MCF 10A (cell line): Measurements from ENCODE around the gene ETS2. TPM values are rescaled to one million over a fixed set of nuclear protein-coding genes. Genes with fewer than 3 reads are reported as not detected.
A peak's percentile ranks its signal among the peaks of the same experiment; 100 is the strongest.

ENCODE experiments used
- BruUV-seq: library from RNA; stranded (reverse); fragments of 400-500 nt; replicated peaks from 2 replicates; lab custom pipeline; 2021; lab: Mats Ljungman, UMichigan
- CTCF ChIA-PET: fragments of 300-600 bp; sonication (Branson Sonifier 250); formaldehyde crosslinking; extraction: SDS; loops from one replicate; lab custom pipeline; 2021; ENCODE audit warnings: antibody characterized with exemption, inconsistent platforms; lab: Yijun Ruan, JAX
- POLR2A ChIA-PET: fragments of 300-600, 350-650 bp; sonication (Branson Sonifier 250); formaldehyde crosslinking; extraction: SDS; loops from one replicate; lab custom pipeline; 2020; ENCODE audit warnings: antibody characterized with exemption, inconsistent platforms; lab: Yijun Ruan, JAX
- DNase-seq: peaks from one replicate; pipeline ENCODE4 v3.0.0-alpha.2; 2018; ENCODE audit not compliant: unreplicated experiment
- H3K27ac Mint-ChIP-seq: one replicate; pipeline ENCODE4 v1.8.0; 2022; ENCODE audit warnings: mild to moderate bottlenecking, low read depth, mixed read lengths; ENCODE audit not compliant: unreplicated experiment
- H3K27me3 Mint-ChIP-seq: one replicate; pipeline ENCODE4 v1.8.0; 2022; ENCODE audit warnings: mixed read lengths; ENCODE audit not compliant: insufficient read depth, unreplicated experiment
- H3K36me3 Mint-ChIP-seq: one replicate; pipeline ENCODE4 v1.8.0; 2022; ENCODE audit warnings: mild to moderate bottlenecking, moderate library complexity, mixed read lengths; ENCODE audit not compliant: insufficient read depth, unreplicated experiment
- H3K4me1 Mint-ChIP-seq: one replicate; pipeline ENCODE4 v1.8.0; 2022; ENCODE audit warnings: mixed read lengths; ENCODE audit not compliant: insufficient read depth, unreplicated experiment
- H3K4me3 Mint-ChIP-seq: one replicate; pipeline ENCODE4 v1.8.0; 2022; ENCODE audit warnings: mild to moderate bottlenecking, moderate library complexity, mixed read lengths; ENCODE audit not compliant: unreplicated experiment
- H3K9me3 Mint-ChIP-seq: one replicate; pipeline ENCODE4 v1.8.0; 2022; ENCODE audit warnings: mixed read lengths; ENCODE audit not compliant: unreplicated experiment
- intact Hi-C: fragments of 100-400 bp; cut with micrococcal nuclease; formaldehyde crosslinking; loops from 2 replicates; pipeline ENCODE4 v1.14.1; 2022
- total RNA-seq: library from RNA; stranded (reverse); gene quantifications from 2 replicates; pipeline ENCODE4 v1.2.3, GENCODE V29; 2022
- TF ChIP-seq, protein P1 (sequence below): fragments of 200-600 bp; IDR thresholded peaks from one replicate; pipeline ENCODE4 v1.8.0; 2022; ENCODE audit warnings: antibody characterized with exemption, mild to moderate bottlenecking; ENCODE audit not compliant: unreplicated experiment

ETS2 gene
- total RNA-seq, 1 experiment from 2014 or later: 109 TPM

DNA sequence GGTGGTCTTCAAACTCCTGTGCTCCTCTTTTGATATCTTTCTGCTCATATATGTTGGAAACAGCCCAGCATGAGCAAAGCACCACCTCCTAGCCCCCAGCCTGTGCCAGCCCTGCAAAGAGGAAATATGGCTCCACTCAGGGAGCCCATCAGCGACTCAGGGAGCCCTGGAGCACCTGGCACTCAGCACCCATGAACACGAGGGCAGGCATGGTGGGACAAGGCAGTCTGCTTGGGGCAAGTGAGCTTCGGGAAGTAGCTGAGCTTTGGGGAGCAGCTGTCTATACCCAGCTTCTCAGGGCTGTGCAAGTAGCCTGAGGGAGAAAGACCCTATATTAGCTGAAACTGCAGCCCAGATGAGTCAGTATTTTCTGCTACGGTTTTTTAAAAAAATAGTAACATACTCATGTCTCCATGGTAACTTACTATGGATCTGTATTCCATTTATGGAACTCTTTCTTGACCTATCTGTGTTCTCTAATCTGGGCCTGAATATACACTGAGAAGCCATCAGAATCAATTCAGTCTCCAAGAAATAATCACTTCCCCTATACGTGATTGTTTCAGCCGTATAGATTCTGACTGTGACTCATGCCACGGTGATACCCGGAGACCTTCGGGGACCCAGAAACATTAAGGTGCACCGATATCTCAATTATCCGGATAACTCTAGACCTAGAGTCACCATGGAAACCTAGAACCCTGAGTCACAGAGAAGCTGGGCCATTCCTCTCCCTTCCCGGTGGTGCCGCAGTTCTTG is 1.5 kb upstream of the ETS2 start:
- Mint-ChIP-seq H3K4me3 (peak overlapping the region; percentile 97), H3K27ac (peak overlapping the region; percentile 98), H3K36me3 (peaks cover 29% of the 10 kb centered on the region), H3K9me3 (no peaks in the 10 kb centered on the region), H3K4me1 (peaks cover 31% of the 10 kb centered on the region), H3K27me3 (no peaks in the 10 kb centered on the region)
- no TSS peak for BruUV-seq
- TF ChIP-seq, protein P1, sequence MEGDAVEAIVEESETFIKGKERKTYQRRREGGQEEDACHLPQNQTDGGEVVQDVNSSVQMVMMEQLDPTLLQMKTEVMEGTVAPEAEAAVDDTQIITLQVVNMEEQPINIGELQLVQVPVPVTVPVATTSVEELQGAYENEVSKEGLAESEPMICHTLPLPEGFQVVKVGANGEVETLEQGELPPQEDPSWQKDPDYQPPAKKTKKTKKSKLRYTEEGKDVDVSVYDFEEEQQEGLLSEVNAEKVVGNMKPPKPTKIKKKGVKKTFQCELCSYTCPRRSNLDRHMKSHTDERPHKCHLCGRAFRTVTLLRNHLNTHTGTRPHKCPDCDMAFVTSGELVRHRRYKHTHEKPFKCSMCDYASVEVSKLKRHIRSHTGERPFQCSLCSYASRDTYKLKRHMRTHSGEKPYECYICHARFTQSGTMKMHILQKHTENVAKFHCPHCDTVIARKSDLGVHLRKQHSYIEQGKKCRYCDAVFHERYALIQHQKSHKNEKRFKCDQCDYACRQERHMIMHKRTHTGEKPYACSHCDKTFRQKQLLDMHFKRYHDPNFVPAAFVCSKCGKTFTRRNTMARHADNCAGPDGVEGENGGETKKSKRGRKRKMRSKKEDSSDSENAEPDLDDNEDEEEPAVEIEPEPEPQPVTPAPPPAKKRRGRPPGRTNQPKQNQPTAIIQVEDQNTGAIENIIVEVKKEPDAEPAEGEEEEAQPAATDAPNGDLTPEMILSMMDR: no peak
- intact Hi-C loops: loop anchor here (2.0 to 10.0 kb wide), 3 partner anchors 31 to 299 kb away; no protein-coding TSS in a partner anchor
- DNase-seq: no peak
- CTCF ChIA-PET: interaction anchor here (0.6 to 1.2 kb wide), 7 partner anchors 16 to 223 kb away, joined by 3 to 4 read pairs (median 3); no protein-coding TSS in a partner anchor
- POLR2A ChIA-PET: interaction anchor here (0.6 to 11.6 kb wide), 15 partner anchors 13 to 333 kb away, joined by 3 to 188 read pairs (median 3); no protein-coding TSS in a partner anchor

DNA sequence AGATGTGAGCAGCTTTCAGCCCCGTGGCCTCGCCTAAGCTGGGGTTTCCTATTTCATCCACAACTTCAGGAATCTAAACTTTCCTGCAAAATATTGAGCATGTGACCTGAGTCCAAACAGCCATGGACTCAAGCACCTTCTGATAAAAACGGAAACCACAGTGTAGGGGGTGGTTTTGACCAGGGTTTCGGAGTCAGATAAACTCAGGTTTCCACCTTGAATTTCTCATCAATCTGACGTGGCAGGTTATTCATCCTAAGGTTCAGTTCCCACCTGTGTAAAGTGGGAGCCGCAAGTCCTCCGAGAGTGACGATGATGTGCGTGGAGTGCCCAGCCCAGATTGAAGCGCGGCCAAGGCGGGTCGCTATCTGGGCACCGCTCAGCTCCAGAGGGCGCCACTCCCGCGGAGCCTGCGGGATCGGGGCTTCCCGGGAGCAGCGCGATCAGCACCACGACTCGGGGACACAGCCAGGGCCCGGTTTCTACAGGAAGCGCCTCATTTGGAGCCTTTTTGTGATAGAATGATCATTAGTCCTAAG is 871 bp upstream of the ETS2 start:
- ChIA-PET CTCF (interaction anchor here (0.6 to 0.9 kb wide), 3 partner anchors 17 to 223 kb away, joined by 3 to 4 read pairs (median 3); no protein-coding TSS in a partner anchor), POLR2A (interaction anchor here (0.6 to 11.6 kb wide), 15 partner anchors 13 to 332 kb away, joined by 3 to 188 read pairs (median 3); no protein-coding TSS in a partner anchor)
- Mint-ChIP-seq H3K9me3 (no peaks in the 10 kb centered on the region), H3K27ac (peak overlapping the region; percentile 98), H3K27me3 (no peaks in the 10 kb centered on the region), H3K36me3 (peaks cover 35% of the 10 kb centered on the region), H3K4me3 (peak overlapping the region; percentile 97), H3K4me1 (peaks cover 30% of the 10 kb centered on the region)
- intact Hi-C loops: loop anchor here (1.0 to 10.0 kb wide), 6 partner anchors 32 to 321 kb away; no protein-coding TSS in a partner anchor
- BruUV-seq: TSS peak; percentile 50
- TF ChIP-seq, protein P1: peak; percentile 36
- peak; percentile 76 for DNase-seq

DNA sequence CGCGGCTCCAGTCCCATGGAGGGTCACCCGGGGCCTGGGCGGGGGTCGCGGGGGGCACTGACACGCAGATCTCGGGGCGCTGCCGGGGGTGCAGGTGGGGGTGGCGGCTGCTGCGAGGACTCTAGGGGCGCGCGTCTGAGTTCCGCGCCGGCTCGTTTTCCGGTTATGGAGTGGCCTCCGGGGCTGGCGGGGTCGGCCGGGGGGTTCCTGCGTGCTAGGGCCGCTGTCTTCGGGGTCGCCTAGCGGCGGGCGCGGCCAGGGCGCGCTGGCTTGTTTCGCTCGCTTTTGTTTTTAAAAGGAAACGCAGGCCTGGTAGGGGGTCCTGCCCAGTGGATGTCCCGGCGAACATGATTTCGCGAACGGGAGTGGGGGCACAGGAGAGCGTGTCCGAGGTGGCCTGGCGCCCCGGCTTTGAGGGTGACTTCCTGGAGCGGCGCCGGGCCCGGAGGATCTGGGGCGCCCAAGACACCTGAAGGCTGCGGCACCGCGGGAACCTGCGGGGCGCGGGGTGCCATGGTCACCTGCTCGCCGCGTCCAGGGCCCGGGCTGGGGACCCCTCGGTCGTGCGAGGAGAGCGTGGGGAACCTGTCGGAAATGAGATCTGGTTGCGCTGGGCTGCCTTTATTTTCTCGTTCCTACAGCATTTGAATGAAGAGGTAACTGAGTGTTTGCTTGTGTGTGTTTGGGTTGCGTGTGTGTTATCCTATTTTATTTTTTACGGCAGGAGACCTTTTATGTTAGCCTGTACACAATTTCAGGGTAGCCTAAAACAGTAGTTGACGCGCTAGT is 618 bp downstream of the ETS2 start:
- TF ChIP-seq, protein P1: no peak
- ChIA-PET CTCF (interaction anchor here (0.6 to 1.0 kb wide), 2 partner anchors 36 to 94 kb away, joined by 3 to 4 read pairs; no protein-coding TSS in a partner anchor), POLR2A (interaction anchor here (0.7 to 11.6 kb wide), 30 partner anchors 9 to 367 kb away, joined by 3 to 188 read pairs (median 7); no protein-coding TSS in a partner anchor)
- peak overlapping the region; percentile 97 for H3K4me3 Mint-ChIP-seq
- H3K27me3 Mint-ChIP-seq: no peaks in the 10 kb centered on the region
- H3K36me3 Mint-ChIP-seq: peaks cover 50% of the 10 kb centered on the region
- H3K9me3 Mint-ChIP-seq: no peaks in the 10 kb centered on the region
- peak overlapping the region; percentile 98 for H3K27ac Mint-ChIP-seq
- intact Hi-C loops: loop anchor here (5.0 to 10.0 kb wide), 2 partner anchors 106 to 142 kb away; no protein-coding TSS in a partner anchor
- no TSS peak for BruUV-seq
- no peak for DNase-seq
- H3K4me1 Mint-ChIP-seq: peaks cover 26% of the 10 kb centered on the region
